WTC11 (cell line): ENCODE measurements around the gene KPNA3. TPM values are rescaled to one million over a fixed set of nuclear protein-coding genes. Genes with fewer than 3 reads are reported as not detected.

Experiments
- ATAC-seq: fragments of 200-7000 bp; cut with Tn5 transposase; 2 replicates; pipeline ENCODE4 v1.10.0; 2021; ENCODE audit warnings: mild to moderate bottlenecking, moderate library complexity
- CTCF ChIA-PET: fragments of 300-600 bp; sonication (Branson Sonifier 250); formaldehyde crosslinking; loops from one replicate; lab custom pipeline; 2021; ENCODE audit warnings: antibody characterized with exemption; lab: Charles Lee
- POLR2A ChIA-PET: fragments of 350-600 bp; sonication (Branson Sonifier 250); formaldehyde crosslinking; loops from one replicate; lab custom pipeline; 2021; ENCODE audit warnings: antibody characterized with exemption; lab: Charles Lee
- DNase-seq: peaks from one replicate; pipeline ENCODE4 v3.0.0; 2021; ENCODE audit warnings: low spot score
- H3K27ac Mint-ChIP-seq: 2 replicates; pipeline ENCODE4 v1.8.0; 2021; ENCODE audit warnings: mixed read lengths
- H3K27me3 Mint-ChIP-seq: 2 replicates; pipeline ENCODE4 v1.8.0; 2021; ENCODE audit warnings: low read depth, mild to moderate bottlenecking, moderate library complexity, mixed read lengths
- H3K36me3 Mint-ChIP-seq: 2 replicates; pipeline ENCODE4 v1.8.0; 2021; ENCODE audit warnings: mixed read lengths
- H3K4me1 Mint-ChIP-seq: 2 replicates; pipeline ENCODE4 v1.8.0; 2022; ENCODE audit warnings: mixed read lengths
- H3K4me3 Mint-ChIP-seq: 2 replicates; pipeline ENCODE4 v1.8.0; 2021; ENCODE audit warnings: mild to moderate bottlenecking, moderate library complexity, mixed read lengths
- H3K9me3 Mint-ChIP-seq: 2 replicates; pipeline ENCODE4 v1.8.0; 2021; ENCODE audit warnings: mixed read lengths
- ATF6 ChIP-seq: sonication (generic); formaldehyde crosslinking; IDR thresholded peaks from 2 replicates; pipeline ENCODE4 v1.8.1; 2023; ENCODE audit warnings: mild to moderate bottlenecking, missing genetic modification reagents
- ESRRA ChIP-seq: sonication (generic); formaldehyde crosslinking; IDR thresholded peaks from 2 replicates; pipeline ENCODE4 v1.8.1; 2022; ENCODE audit warnings: mild to moderate bottlenecking, missing genetic modification reagents, borderline replicate concordance
- IRF1 ChIP-seq: sonication (generic); formaldehyde crosslinking; IDR thresholded peaks from 2 replicates; pipeline ENCODE4 v1.8.0; 2023; ENCODE audit warnings: missing genetic modification reagents
- JAZF1 ChIP-seq: fragments of 250-450 bp; sonication (Bioruptor Pico); IDR thresholded peaks from 2 replicates; pipeline ENCODE4 v1.9.0; 2021; ENCODE audit warnings: moderate library complexity, mild to moderate bottlenecking, inconsistent platforms
- JUN ChIP-seq: sonication (generic); formaldehyde crosslinking; IDR thresholded peaks from 2 replicates; pipeline ENCODE4 v1.8.0; 2023; ENCODE audit warnings: mild to moderate bottlenecking, missing genetic modification reagents
- KAT7 ChIP-seq: sonication (generic); formaldehyde crosslinking; IDR thresholded peaks from 2 replicates; pipeline ENCODE4 v1.8.1; 2023; ENCODE audit warnings: missing genetic modification reagents, mild to moderate bottlenecking, borderline replicate concordance
- MXD4 ChIP-seq: fragments of 250-450 bp; sonication (Bioruptor Pico); IDR thresholded peaks from 2 replicates; pipeline ENCODE4 v1.8.0; 2021; ENCODE audit warnings: mild to moderate bottlenecking, moderate library complexity, borderline replicate concordance
- SMAD4 ChIP-seq: sonication (generic); formaldehyde crosslinking; IDR thresholded peaks from 2 replicates; pipeline ENCODE4 v1.8.0; 2022; ENCODE audit warnings: mild to moderate bottlenecking, missing genetic modification reagents
- SOX15 ChIP-seq: fragments of 250-450 bp; sonication (Bioruptor Pico); IDR thresholded peaks from 2 replicates; pipeline ENCODE4 v1.9.0; 2021; ENCODE audit warnings: mild to moderate bottlenecking
- SP1 ChIP-seq: sonication (generic); formaldehyde crosslinking; conservative IDR thresholded peaks from 2 replicates; pipeline ENCODE4 v1.8.1; 2022; ENCODE audit warnings: missing genetic modification reagents
- STAT6 ChIP-seq: sonication (generic); formaldehyde crosslinking; conservative IDR thresholded peaks from 2 replicates; pipeline ENCODE4 v1.8.1; 2023; ENCODE audit warnings: mild to moderate bottlenecking, low read depth, missing genetic modification reagents, moderate library complexity
- TCF7 ChIP-seq: sonication (generic); formaldehyde crosslinking; IDR thresholded peaks from 2 replicates; pipeline ENCODE4 v1.8.0; 2022; ENCODE audit warnings: mild to moderate bottlenecking, low read depth, missing genetic modification reagents, moderate library complexity
- ZNF121 ChIP-seq: sonication (generic); formaldehyde crosslinking; IDR thresholded peaks from 2 replicates; pipeline ENCODE4 v1.8.0; 2023; ENCODE audit warnings: missing genetic modification reagents
- ZNF138 ChIP-seq: sonication (generic); formaldehyde crosslinking; conservative IDR thresholded peaks from 2 replicates; pipeline ENCODE4 v1.8.1; 2022; ENCODE audit warnings: mild to moderate bottlenecking, moderate library complexity, missing genetic modification reagents
- ZNF263 ChIP-seq: sonication (generic); formaldehyde crosslinking; IDR thresholded peaks from 2 replicates; pipeline ENCODE4 v1.8.1; 2022; ENCODE audit warnings: low read depth, mild to moderate bottlenecking, moderate library complexity, missing genetic modification reagents
- total RNA-seq: library from RNA; stranded (reverse); gene quantifications from 3 replicates; pipeline ENCODE4 v1.2.3, GENCODE V29; 2021
- TF ChIP-seq, protein P1 (sequence below): sonication (generic); formaldehyde crosslinking; IDR thresholded peaks from 2 replicates; pipeline ENCODE4 v1.8.0; 2023; ENCODE audit warnings: missing genetic modification reagents, mild to moderate bottlenecking, borderline replicate concordance

KPNA3 gene
- total RNA-seq, 1 experiment from 2014 or later: 44.4 TPM

- ChIA-PET POLR2A (interaction anchor here (0.6 kb wide), 1 partner anchor 331 kb away, joined by 3 read pairs; no protein-coding TSS in a partner anchor), CTCF (no interaction called here)
- Mint-ChIP-seq H3K27me3 (no peaks in the 10 kb centered on the region), H3K4me3 (no peak overlapping the region), H3K9me3 (no peaks in the 10 kb centered on the region), H3K27ac (no peak overlapping the region), H3K36me3 (peaks cover 8% of the 10 kb centered on the region), H3K4me1 (peaks cover 4% of the 10 kb centered on the region)
- ATAC-seq (no peak), DNase-seq (no peak)
- TF ChIP-seq TCF7 (CRISPR knock-in tag) (no peak), ZNF121 (peak; percentile 93), KAT7 (CRISPR knock-in tag) (no peak)
Measured at GRCh38 chr13:49653478-49653877, 139.0 kb downstream of the KPNA3 start.

GRCh38 chr13:49652355-49653305, 139.9 kb downstream of the KPNA3 start:
- DNase-seq (peak; percentile 56), ATAC-seq (peak; percentile 92)
- H3K36me3 Mint-ChIP-seq: peaks cover 5% of the 10 kb centered on the region; the same call in 1 of the 2 replicates
- no peaks in the 10 kb centered on the region for H3K9me3 Mint-ChIP-seq
- CTCF ChIA-PET: interaction anchor here (0.6 to 1.2 kb wide), 4 partner anchors 127 to 284 kb away, joined by 3 to 5 read pairs (median 4); partner anchors contain the start of gene SPRYD7
- H3K27me3 Mint-ChIP-seq: no peaks in the 10 kb centered on the region
- TF ChIP-seq TCF7 (CRISPR knock-in tag): no peak
- no peak overlapping the region for H3K4me3 Mint-ChIP-seq
- peaks cover 4% of the 10 kb centered on the region for H3K4me1 Mint-ChIP-seq
- H3K27ac Mint-ChIP-seq: 0 out of 2 replicates have a peak overlapping the region, but pooled peaks have one; percentile 50
- POLR2A ChIA-PET: no interaction called here

DNA sequence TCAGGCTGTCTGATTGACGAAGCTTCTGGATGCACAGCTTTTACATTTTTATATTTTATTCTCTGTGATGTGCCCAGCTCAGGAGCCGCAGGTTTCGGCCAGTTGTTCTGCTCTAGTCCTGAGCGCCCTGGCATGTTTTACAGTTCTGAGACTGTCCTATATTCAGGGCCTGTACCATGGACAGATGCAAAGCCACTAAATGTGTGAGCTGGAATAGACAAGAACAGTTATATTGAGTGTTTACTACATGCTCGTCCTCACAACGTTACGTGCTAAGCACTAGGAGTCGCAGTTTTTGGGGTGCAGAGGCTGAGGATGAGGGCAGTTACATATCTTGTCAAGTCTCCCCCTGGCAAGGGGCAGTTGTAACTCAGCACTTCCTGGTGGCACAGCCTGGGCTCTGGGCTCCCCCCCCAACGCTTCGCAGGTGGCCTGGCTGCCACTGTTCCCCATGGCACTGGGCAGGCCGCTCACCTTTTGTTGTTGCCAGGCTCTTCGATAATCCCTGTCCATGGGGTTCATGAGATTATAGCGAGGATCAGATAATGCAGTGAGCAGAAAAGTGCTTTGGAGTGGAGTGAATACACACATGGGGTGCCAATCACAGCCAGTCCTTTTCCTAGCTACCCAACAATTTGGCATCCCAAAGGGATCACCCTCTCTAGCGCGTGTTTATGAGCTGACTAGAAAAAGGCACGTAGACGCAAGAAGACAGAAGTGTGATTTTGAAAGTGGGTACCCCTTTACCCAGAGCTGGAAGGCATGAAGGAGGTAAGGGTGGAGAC, 140.7 kb downstream of the KPNA3 start:
- peaks cover 4% of the 10 kb centered on the region for H3K4me1 Mint-ChIP-seq
- TF ChIP-seq ZNF138 (no peak), JAZF1 (CRISPR knock-in tag) (no peak), SP1 (CRISPR knock-in tag) (no peak), IRF1 (CRISPR knock-in tag) (no peak), SOX15 (no peak), ZNF263 (no peak), SMAD4 (CRISPR knock-in tag) (no peak), STAT6 (no peak), ESRRA (no peak), ATF6 (CRISPR knock-in tag) (no peak), JUN (CRISPR knock-in tag) (no peak), MXD4 (no peak)
- TF ChIP-seq, protein P1, sequence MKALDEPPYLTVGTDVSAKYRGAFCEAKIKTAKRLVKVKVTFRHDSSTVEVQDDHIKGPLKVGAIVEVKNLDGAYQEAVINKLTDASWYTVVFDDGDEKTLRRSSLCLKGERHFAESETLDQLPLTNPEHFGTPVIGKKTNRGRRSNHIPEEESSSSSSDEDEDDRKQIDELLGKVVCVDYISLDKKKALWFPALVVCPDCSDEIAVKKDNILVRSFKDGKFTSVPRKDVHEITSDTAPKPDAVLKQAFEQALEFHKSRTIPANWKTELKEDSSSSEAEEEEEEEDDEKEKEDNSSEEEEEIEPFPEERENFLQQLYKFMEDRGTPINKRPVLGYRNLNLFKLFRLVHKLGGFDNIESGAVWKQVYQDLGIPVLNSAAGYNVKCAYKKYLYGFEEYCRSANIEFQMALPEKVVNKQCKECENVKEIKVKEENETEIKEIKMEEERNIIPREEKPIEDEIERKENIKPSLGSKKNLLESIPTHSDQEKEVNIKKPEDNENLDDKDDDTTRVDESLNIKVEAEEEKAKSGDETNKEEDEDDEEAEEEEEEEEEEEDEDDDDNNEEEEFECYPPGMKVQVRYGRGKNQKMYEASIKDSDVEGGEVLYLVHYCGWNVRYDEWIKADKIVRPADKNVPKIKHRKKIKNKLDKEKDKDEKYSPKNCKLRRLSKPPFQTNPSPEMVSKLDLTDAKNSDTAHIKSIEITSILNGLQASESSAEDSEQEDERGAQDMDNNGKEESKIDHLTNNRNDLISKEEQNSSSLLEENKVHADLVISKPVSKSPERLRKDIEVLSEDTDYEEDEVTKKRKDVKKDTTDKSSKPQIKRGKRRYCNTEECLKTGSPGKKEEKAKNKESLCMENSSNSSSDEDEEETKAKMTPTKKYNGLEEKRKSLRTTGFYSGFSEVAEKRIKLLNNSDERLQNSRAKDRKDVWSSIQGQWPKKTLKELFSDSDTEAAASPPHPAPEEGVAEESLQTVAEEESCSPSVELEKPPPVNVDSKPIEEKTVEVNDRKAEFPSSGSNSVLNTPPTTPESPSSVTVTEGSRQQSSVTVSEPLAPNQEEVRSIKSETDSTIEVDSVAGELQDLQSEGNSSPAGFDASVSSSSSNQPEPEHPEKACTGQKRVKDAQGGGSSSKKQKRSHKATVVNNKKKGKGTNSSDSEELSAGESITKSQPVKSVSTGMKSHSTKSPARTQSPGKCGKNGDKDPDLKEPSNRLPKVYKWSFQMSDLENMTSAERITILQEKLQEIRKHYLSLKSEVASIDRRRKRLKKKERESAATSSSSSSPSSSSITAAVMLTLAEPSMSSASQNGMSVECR: no peak
- ATAC-seq (no peak), DNase-seq (no peak)
- no peak overlapping the region for H3K27ac Mint-ChIP-seq
- H3K36me3 Mint-ChIP-seq: peaks cover 5% of the 10 kb centered on the region; the same call in 1 of the 2 replicates
- ChIA-PET CTCF (interaction anchor here (0.6 to 1.2 kb wide), 4 partner anchors 160 to 285 kb away, joined by 3 to 5 read pairs (median 3); partner anchors contain the start of gene SPRYD7), POLR2A (no interaction called here)
- no peak overlapping the region for H3K4me3 Mint-ChIP-seq
- H3K27me3 Mint-ChIP-seq: no peaks in the 10 kb centered on the region
- H3K9me3 Mint-ChIP-seq: no peaks in the 10 kb centered on the region
